ENCODE results near the gene AHI1.

AHI1 gene

DNA sequence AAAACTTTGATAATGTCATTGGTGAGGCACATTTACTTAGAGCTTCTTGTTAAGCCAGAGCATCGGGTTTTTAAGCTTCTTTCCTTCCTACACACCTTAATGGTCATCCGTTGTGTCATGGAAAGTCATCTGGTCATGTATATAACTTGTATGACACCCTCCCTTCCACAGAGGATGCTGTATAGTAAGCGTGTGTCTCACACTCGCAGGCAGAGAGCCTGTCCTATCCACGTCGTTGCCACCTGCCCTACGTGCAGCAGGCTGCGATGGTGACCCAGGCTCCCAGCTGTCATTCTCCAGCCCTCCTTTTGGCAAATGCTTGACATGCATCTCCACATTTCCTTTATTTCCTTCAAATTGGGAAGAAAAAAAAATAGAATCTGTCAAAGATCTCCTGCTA is 230.9 kb downstream of the AHI1 start:
- DNase-seq (ENCODE audit: extremely low read depth, low read depth) = no peak
- TF ChIP-seq, protein P1, sequence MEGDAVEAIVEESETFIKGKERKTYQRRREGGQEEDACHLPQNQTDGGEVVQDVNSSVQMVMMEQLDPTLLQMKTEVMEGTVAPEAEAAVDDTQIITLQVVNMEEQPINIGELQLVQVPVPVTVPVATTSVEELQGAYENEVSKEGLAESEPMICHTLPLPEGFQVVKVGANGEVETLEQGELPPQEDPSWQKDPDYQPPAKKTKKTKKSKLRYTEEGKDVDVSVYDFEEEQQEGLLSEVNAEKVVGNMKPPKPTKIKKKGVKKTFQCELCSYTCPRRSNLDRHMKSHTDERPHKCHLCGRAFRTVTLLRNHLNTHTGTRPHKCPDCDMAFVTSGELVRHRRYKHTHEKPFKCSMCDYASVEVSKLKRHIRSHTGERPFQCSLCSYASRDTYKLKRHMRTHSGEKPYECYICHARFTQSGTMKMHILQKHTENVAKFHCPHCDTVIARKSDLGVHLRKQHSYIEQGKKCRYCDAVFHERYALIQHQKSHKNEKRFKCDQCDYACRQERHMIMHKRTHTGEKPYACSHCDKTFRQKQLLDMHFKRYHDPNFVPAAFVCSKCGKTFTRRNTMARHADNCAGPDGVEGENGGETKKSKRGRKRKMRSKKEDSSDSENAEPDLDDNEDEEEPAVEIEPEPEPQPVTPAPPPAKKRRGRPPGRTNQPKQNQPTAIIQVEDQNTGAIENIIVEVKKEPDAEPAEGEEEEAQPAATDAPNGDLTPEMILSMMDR (IDR thresholded peaks at IDR 0.05; ENCODE audit: low read depth, low read length) = no peak

DNA sequence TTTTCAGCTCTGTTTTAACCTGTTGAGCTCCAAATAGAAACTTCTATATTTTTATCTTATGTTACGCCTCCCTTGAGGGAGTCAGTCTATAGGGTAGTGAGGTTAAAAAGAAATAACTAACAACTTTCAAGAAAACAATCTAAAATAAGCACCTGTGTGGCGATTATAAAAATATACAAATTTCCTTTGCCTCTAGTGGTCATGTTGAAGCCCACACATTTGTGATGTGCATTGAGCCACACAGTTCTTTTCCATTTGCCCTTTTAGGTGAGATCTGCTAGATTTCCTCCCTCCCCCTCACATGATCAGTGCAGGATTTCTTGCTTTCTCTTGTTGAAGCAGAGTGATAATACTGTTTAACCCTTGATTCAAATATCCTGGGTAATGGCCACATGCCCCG is 232.3 kb downstream of the AHI1 start:
- TF ChIP-seq, protein P1 (IDR thresholded peaks at IDR 0.05; ENCODE audit: low read depth, low read length) = no peak
- no peak for DNase-seq (ENCODE audit: extremely low read depth, low read depth)

DNA sequence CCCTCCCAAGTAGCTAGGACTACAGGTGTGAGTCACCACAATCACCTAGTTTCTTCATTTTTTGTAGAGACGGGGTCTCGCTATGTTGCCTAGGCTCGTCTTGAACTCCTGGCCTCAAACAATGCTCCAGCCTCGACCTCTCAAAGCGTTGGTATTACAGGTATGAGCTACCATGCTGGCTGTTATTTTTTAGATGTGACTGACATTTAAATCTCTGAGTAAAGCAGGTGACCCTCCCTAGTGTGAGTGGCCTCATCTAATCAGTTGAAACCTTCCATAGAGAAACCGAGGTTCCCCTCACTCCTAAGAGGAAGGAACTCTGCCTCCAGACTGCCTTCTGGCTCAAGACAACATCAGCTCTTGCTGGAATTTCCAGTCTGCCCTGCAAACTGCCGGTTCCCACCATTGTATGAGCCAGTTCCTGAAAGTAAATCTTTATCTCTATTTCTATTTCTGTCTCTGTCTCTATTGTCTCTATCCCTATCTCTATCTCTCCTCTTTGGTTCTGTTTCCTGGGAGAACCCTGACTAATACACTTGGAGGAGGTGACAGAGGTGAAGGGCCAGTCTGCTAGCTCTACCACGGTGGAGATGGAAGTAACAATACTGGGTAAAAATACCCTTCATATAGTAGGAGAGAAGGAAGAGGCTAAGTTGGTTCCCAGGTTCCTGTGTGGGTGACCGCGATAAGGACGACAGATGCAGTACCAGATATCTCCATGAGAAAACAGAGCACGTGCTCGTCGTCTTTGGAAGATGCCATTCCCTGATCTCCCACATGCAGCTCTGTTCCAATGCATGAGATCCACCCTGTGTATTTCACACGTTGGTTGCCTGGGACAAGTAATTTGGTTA is 235.4 kb downstream of the AHI1 start:
- DNase-seq (ENCODE audit: extremely low read depth, low read depth) = no peak
- TF ChIP-seq, protein P1 (IDR thresholded peaks at IDR 0.05; ENCODE audit: low read depth, low read length) = no peak

DNA sequence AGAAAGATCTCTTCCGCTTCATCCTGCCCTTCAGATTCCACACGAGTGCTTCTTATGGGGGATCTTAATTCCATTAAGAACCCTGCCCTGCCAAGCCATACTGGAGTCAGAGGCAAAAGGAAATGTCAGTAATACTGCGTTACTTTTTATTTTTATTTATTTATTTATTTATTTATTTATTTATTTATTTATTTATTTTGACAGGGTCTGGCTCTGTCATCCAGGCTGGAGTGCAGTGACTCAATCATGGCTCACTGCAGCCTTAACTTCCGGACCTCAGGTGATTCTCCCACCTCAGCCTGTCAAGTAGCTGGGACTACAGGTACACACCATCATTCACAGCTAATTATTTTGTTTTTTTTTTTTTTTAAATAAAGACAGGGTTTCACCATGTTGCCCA is 236.9 kb downstream of the AHI1 start:
- TF ChIP-seq, protein P1 (IDR thresholded peaks at IDR 0.05; ENCODE audit: low read depth, low read length) = no peak
- DNase-seq (ENCODE audit: extremely low read depth, low read depth) = no peak

DNA sequence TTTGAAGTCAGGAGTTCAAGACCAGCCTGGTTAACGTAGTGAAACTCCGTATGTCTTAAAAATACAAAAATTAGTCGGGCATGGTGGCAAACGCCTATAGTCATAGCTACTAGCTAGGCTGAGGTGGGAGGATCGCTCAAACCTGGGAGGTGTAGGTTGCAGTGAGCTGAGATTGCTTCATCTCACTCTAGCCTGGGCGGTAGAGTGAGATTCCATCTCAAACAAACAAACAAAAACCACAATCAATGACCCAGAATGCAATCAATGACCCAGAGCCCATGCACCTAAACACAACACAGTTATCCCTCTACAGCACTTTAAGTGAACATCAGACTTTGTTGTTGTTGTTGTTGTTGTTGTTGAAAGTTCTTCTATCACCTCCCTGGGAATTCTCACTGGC is 238.6 kb downstream of the AHI1 start:
- DNase-seq (ENCODE audit: extremely low read depth, low read depth) = no peak
- TF ChIP-seq, protein P1 (IDR thresholded peaks at IDR 0.05; ENCODE audit: low read depth, low read length) = no peak

DNA sequence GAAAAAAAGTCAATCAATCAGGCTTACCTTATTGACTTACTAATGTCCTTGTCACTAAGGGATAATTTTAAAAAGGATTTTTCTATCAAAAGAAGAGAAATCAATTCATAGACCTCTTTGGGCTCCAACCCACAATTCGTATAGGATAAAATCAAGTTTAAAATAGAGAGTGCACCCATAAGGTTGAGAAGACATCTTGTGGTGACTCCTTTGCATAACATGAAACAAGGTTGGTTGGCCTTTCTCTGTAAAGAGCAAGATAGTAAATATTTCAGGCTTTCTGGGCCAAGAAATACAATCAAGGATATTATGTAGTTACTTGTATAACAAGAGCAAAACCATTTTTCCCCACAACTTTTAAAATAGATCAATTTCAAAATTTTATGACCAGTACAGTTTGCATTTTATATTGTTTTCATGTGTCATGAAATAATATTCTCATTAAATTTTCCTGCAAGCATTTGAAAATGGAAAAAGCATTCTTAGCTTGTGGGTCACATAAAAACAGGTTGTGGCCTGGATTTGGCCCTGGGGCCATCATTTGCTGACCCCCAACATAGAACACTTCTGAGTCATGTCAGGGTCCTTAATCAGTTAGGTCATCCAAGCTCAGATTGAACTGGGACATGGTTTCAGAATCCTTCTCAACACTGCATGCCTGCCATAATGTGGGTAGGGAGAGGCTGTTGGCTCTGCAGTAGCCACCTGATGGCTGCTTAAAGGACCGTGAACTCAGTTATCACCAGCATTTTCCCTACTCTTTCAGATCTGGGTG is 239.7 kb downstream of the AHI1 start:
- DNase-seq (ENCODE audit: extremely low read depth, low read depth) = no peak
- TF ChIP-seq, protein P1 (IDR thresholded peaks at IDR 0.05; ENCODE audit: low read depth, low read length) = no peak

DNA sequence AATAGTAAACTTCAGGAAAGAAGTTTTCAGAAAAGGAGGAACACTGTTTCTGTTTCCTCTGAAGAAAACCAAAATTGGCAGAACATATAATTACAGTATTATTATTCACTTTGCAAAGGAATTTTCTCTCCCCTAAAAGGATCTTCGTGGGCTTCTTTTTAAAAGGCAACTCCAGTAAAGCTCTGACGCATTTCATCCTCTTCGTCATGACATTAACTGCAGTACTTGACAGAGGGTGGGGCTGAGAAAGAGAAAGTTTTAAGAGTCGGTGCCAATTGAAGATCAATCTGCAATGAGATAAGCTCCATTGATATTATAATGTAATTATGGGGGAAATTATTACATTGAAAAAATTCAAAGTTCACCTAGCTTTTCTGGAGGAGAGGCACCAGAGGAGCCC is 240.7 kb downstream of the AHI1 start:
- TF ChIP-seq, protein P1 (IDR thresholded peaks at IDR 0.05; ENCODE audit: low read depth, low read length) = no peak
- no peak for DNase-seq (ENCODE audit: extremely low read depth, low read depth)
